Endothelial cell of umbilical vein (primary cell): ENCODE measurements around the gene PLD2.

ENCODE experiments used
- CTCF ChIP-seq, 2 donors: IDR thresholded peaks; 1 replicate in 1 of 2; 2 replicates in 1 of 2; pipeline ENCODE4 v1.5.1; 2011; ENCODE audit warnings: low read length in 2 of 2, mild to moderate bottlenecking in 2 of 2, moderate library complexity in 2 of 2, control low read depth in 1 of 2, inconsistent platforms in 1 of 2, low read depth in 1 of 2; ENCODE audit not compliant: insufficient read depth in 1 of 2; ENCODE audit errors: extremely low read depth in 1 of 2
- MAX ChIP-seq: IDR thresholded peaks from 2 replicates; pipeline ENCODE4 v1.6.1; 2011; ENCODE audit not compliant: insufficient read depth, insufficient read length
- POLR2A ChIP-seq: IDR thresholded peaks from 2 replicates; pipeline ENCODE4 v1.6.1; 2012; ENCODE audit warnings: low read depth, mild to moderate bottlenecking, control low read depth, low read length

- TF ChIP-seq POLR2A = no peak
- TF ChIP-seq CTCF (IDR thresholded peaks at IDR 0.05; ENCODE audit: extremely low read depth in 1 of 2, insufficient read depth in 1 of 2, low read depth in 1 of 2, low read length in 2 of 2) = no peak
- no peak for TF ChIP-seq MAX
Measured at GRCh38 chr17:4843321-4844000, 36.5 kb downstream of the PLD2 start.
